ENCODE data around the gene ZNF444. TPM values are rescaled to one million over a fixed set of nuclear protein-coding genes. Genes with fewer than 3 reads are reported as not detected.

ZNF444 gene
- polyA plus RNA-seq, 4 donors: 20.1 to 40.6 (median 25.3) TPM

GRCh38 chr19:56116606-56117005 lies 24.5 kb upstream of the ZNF444 start:
- peaks cover 12 to 37% (median 20%) of the 10 kb centered on the region in 3 donors for H3K4me1 ChIP-seq (ENCODE audit: control insufficient read depth in 3 of 3, insufficient read depth in 2 of 3, low read depth in 1 of 3, low read length in 2 of 3)
- no peak overlapping the region for H3K27ac ChIP-seq (ENCODE audit: low read depth in 1 of 3, low read length in 2 of 3)
- WGBS, 3 donors: 81 to 88% (median 88%) methylated on average over 6 of the region's 6 CpGs
- H3K4me3 ChIP-seq (ENCODE audit: low read depth in 1 of 3, low read length in 3 of 3): no peak overlapping the region
- peaks cover 0 to 59% (median 0%) of the 10 kb centered on the region in 3 donors for H3K36me3 ChIP-seq (ENCODE audit: control insufficient read depth in 3 of 3, insufficient read depth in 2 of 3, low read depth in 1 of 3, low read length in 3 of 3)
- DNase-seq (no peak), FAIRE-seq (no peak)
- H3K27me3 ChIP-seq (ENCODE audit: control insufficient read depth in 3 of 3, insufficient read depth in 3 of 3, low read length in 3 of 3): no peaks in the 10 kb centered on the region
- no peaks in the 10 kb centered on the region for H3K9me3 ChIP-seq (ENCODE audit: control insufficient read depth in 2 of 2, insufficient read depth in 1 of 2, low read depth in 1 of 2, low read length in 1 of 2)

- FAIRE-seq (no peak), DNase-seq (no peak)
Observed at GRCh38 chr19:56117376-56117884, 23.7 kb upstream of the ZNF444 start.

GRCh38 chr19:56117889-56118288 lies 23.2 kb upstream of the ZNF444 start:
- Histone ChIP-seq H3K36me3 (ENCODE audit: control insufficient read depth in 3 of 3, insufficient read depth in 2 of 3, low read depth in 1 of 3, low read length in 3 of 3) (peaks cover 0 to 50% (median 0%) of the 10 kb centered on the region in 3 donors), H3K4me3 (ENCODE audit: low read depth in 1 of 3, low read length in 3 of 3) (no peak overlapping the region), H3K27me3 (ENCODE audit: control insufficient read depth in 3 of 3, insufficient read depth in 3 of 3, low read length in 3 of 3) (no peaks in the 10 kb centered on the region), H3K4me1 (ENCODE audit: control insufficient read depth in 3 of 3, insufficient read depth in 2 of 3, low read depth in 1 of 3, low read length in 2 of 3) (peaks cover 9 to 26% (median 9%) of the 10 kb centered on the region in 3 donors), H3K9me3 (ENCODE audit: control insufficient read depth in 2 of 2, insufficient read depth in 1 of 2, low read depth in 1 of 2, low read length in 1 of 2) (no peaks in the 10 kb centered on the region), H3K27ac (ENCODE audit: low read depth in 1 of 3, low read length in 2 of 3) (no peak overlapping the region)
- DNase-seq: no peak
- FAIRE-seq: no peak
- 41 to 60% (median 58%) methylated on average over 8 to 9 of the region's 9 CpGs for WGBS, 3 donors

More at GRCh38 chr19:56117376-56117884, 23.7 kb upstream of the ZNF444 start:
- Histone ChIP-seq H3K9me3 (ENCODE audit: control insufficient read depth in 2 of 2, insufficient read depth in 1 of 2, low read depth in 1 of 2, low read length in 1 of 2) (no peaks in the 10 kb centered on the region), H3K36me3 (ENCODE audit: control insufficient read depth in 3 of 3, insufficient read depth in 2 of 3, low read depth in 1 of 3, low read length in 3 of 3) (peaks cover 0 to 51% (median 0%) of the 10 kb centered on the region in 3 donors), H3K4me3 (ENCODE audit: low read depth in 1 of 3, low read length in 3 of 3) (no peak overlapping the region), H3K27me3 (ENCODE audit: control insufficient read depth in 3 of 3, insufficient read depth in 3 of 3, low read length in 3 of 3) (no peaks in the 10 kb centered on the region), H3K4me1 (ENCODE audit: control insufficient read depth in 3 of 3, insufficient read depth in 2 of 3, low read depth in 1 of 3, low read length in 2 of 3) (peaks cover 12 to 31% (median 13%) of the 10 kb centered on the region in 3 donors), H3K27ac (ENCODE audit: low read depth in 1 of 3, low read length in 2 of 3) (no peak overlapping the region)
- WGBS, 3 donors: 51 to 74% (median 57%) methylated on average over 13 to 14 of the region's 14 CpGs

- H3K27me3 ChIP-seq (ENCODE audit: control insufficient read depth in 3 of 3, insufficient read depth in 3 of 3, low read length in 3 of 3): no peaks in the 10 kb centered on the region
- no peaks in the 10 kb centered on the region for H3K9me3 ChIP-seq (ENCODE audit: control insufficient read depth in 2 of 2, insufficient read depth in 1 of 2, low read depth in 1 of 2, low read length in 1 of 2)
- no peak for DNase-seq
- peaks cover 0 to 47% (median 0%) of the 10 kb centered on the region in 3 donors for H3K36me3 ChIP-seq (ENCODE audit: control insufficient read depth in 3 of 3, insufficient read depth in 2 of 3, low read depth in 1 of 3, low read length in 3 of 3)
- H3K27ac ChIP-seq (ENCODE audit: low read depth in 1 of 3, low read length in 2 of 3): peak overlapping the region; percentile 88 to 97 (median 94)
- peak overlapping the region in 1 of 3 donors; percentile 67 for H3K4me3 ChIP-seq (ENCODE audit: low read depth in 1 of 3, low read length in 3 of 3)
- 26 to 37% (median 29%) methylated on average over 8 of the region's 8 CpGs for WGBS, 3 donors
- no peak for FAIRE-seq
- H3K4me1 ChIP-seq (ENCODE audit: control insufficient read depth in 3 of 3, insufficient read depth in 2 of 3, low read depth in 1 of 3, low read length in 2 of 3): peaks cover 3 to 19% (median 9%) of the 10 kb centered on the region in 3 donors
Observed at GRCh38 chr19:56118666-56119581, 22.2 kb upstream of the ZNF444 start.

GRCh38 chr19:56119582-56119978 lies 21.5 kb upstream of the ZNF444 start:
- Histone ChIP-seq H3K27me3 (ENCODE audit: control insufficient read depth in 3 of 3, insufficient read depth in 3 of 3, low read length in 3 of 3) (no peaks in the 10 kb centered on the region), H3K27ac (ENCODE audit: low read depth in 1 of 3, low read length in 2 of 3) (peak overlapping the region; percentile 88 to 97 (median 94)), H3K36me3 (ENCODE audit: control insufficient read depth in 3 of 3, insufficient read depth in 2 of 3, low read depth in 1 of 3, low read length in 3 of 3) (peaks cover 0 to 43% (median 0%) of the 10 kb centered on the region in 3 donors), H3K4me3 (ENCODE audit: low read depth in 1 of 3, low read length in 3 of 3) (peak overlapping the region; percentile 67 to 90 (median 80)), H3K9me3 (ENCODE audit: control insufficient read depth in 2 of 2, insufficient read depth in 1 of 2, low read depth in 1 of 2, low read length in 1 of 2) (no peaks in the 10 kb centered on the region), H3K4me1 (ENCODE audit: control insufficient read depth in 3 of 3, insufficient read depth in 2 of 3, low read depth in 1 of 3, low read length in 2 of 3) (peaks cover 3 to 19% (median 9%) of the 10 kb centered on the region in 3 donors)
- no peak for FAIRE-seq
- WGBS, 3 donors: 10 to 34% (median 19%) methylated on average over 16 of the region's 16 CpGs
- DNase-seq: peak; percentile 39 to 69

GRCh38 chr19:56120002-56120370 lies 21.1 kb upstream of the ZNF444 start:
- H3K4me1 ChIP-seq (ENCODE audit: control insufficient read depth in 3 of 3, insufficient read depth in 2 of 3, low read depth in 1 of 3, low read length in 2 of 3): peaks cover 3 to 19% (median 9%) of the 10 kb centered on the region in 3 donors
- no peaks in the 10 kb centered on the region for H3K9me3 ChIP-seq (ENCODE audit: control insufficient read depth in 2 of 2, insufficient read depth in 1 of 2, low read depth in 1 of 2, low read length in 1 of 2)
- WGBS, 3 donors: 13 to 14% (median 14%) methylated on average over 7 to 8 of the region's 8 CpGs
- DNase-seq: no peak
- peak overlapping the region; percentile 67 to 90 (median 80) for H3K4me3 ChIP-seq (ENCODE audit: low read depth in 1 of 3, low read length in 3 of 3)
- peaks cover 0 to 39% (median 0%) of the 10 kb centered on the region in 3 donors for H3K36me3 ChIP-seq (ENCODE audit: control insufficient read depth in 3 of 3, insufficient read depth in 2 of 3, low read depth in 1 of 3, low read length in 3 of 3)
- no peak for FAIRE-seq
- no peaks in the 10 kb centered on the region for H3K27me3 ChIP-seq (ENCODE audit: control insufficient read depth in 3 of 3, insufficient read depth in 3 of 3, low read length in 3 of 3)
- H3K27ac ChIP-seq (ENCODE audit: low read depth in 1 of 3, low read length in 2 of 3): peak overlapping the region; percentile 88 to 97 (median 94)

GRCh38 chr19:56120371-56121179 lies 20.5 kb upstream of the ZNF444 start:
- FAIRE-seq: no peak
- peak; percentile 92 to 94 for DNase-seq
- peak overlapping the region; percentile 67 to 90 (median 80) for H3K4me3 ChIP-seq (ENCODE audit: low read depth in 1 of 3, low read length in 3 of 3)
- H3K4me1 ChIP-seq (ENCODE audit: control insufficient read depth in 3 of 3, insufficient read depth in 2 of 3, low read depth in 1 of 3, low read length in 2 of 3): peaks cover 3 to 19% (median 9%) of the 10 kb centered on the region in 3 donors
- peaks cover 0 to 36% (median 0%) of the 10 kb centered on the region in 3 donors for H3K36me3 ChIP-seq (ENCODE audit: control insufficient read depth in 3 of 3, insufficient read depth in 2 of 3, low read depth in 1 of 3, low read length in 3 of 3)
- WGBS, 3 donors: 0 to 1% (median 1%) methylated on average over 17 to 99 of the region's 99 CpGs
- H3K9me3 ChIP-seq (ENCODE audit: control insufficient read depth in 2 of 2, insufficient read depth in 1 of 2, low read depth in 1 of 2, low read length in 1 of 2): no peaks in the 10 kb centered on the region
- no peaks in the 10 kb centered on the region for H3K27me3 ChIP-seq (ENCODE audit: control insufficient read depth in 3 of 3, insufficient read depth in 3 of 3, low read length in 3 of 3)
- H3K27ac ChIP-seq (ENCODE audit: low read depth in 1 of 3, low read length in 2 of 3): peak overlapping the region; percentile 88 to 97 (median 94)

Measured in small intestine (tissue), 7 donors.